Body of pancreas (tissue), 4 donors: ENCODE data around the gene MAEA. TPM values are rescaled to one million over a fixed set of nuclear protein-coding genes. Genes with fewer than 3 reads are reported as not detected.

Experiments
- ATAC-seq: fragments of 150-250 bp; one replicate; pipeline ENCODE4 v1.9.1; 2016
- DNase-seq, 4 donors: peaks; one replicate each; pipeline ENCODE4 v3.0.0-alpha.2; 2019
- H3K27ac ChIP-seq, 4 donors: fragments of 200-600 bp; sonication (generic); 1 replicate in 3 of 4; 2 replicates in 1 of 4; pipeline versions ENCODE4 v1.5.1 to v1.6.1; 2016 to 2019; ENCODE audit warnings: mild to moderate bottlenecking in 1 of 4, mixed read lengths in 1 of 4, moderate library complexity in 1 of 4
- H3K27me3 ChIP-seq, 2 donors: fragments of 200-600 bp; sonication (generic); one replicate each; pipeline ENCODE4 v1.6.0; 2016; ENCODE audit warnings: mild to moderate bottlenecking in 1 of 2
- H3K36me3 ChIP-seq, 2 donors: fragments of 200-600 bp; sonication (generic); replicated peaks in 1 of 2; 2 replicates each; pipeline ENCODE4 v1.5.1; 2016; ENCODE audit warnings: low read depth in 2 of 2; ENCODE audit not compliant: insufficient read depth in 1 of 2
- H3K4me1 ChIP-seq: fragments of 200-600 bp; sonication (generic); one replicate; pipeline ENCODE4 v1.6.0; 2016
- H3K4me3 ChIP-seq, 2 donors: fragments of 200-600 bp; sonication (generic); 1 replicate in 1 of 2; 2 replicates in 1 of 2; pipeline ENCODE4 v1.5.1; 2016 to 2019
- H3K9me3 ChIP-seq, 3 donors: fragments of 200-600 bp; sonication (generic); 1 replicate in 2 of 3; 2 replicates in 1 of 3; pipeline ENCODE4 v1.5.1; 2016
- CTCF ChIP-seq, 7 experiments: fragments of 450-650 bp in 4 of 7; fragments of 200-600 bp in 3 of 7; sonication (generic) in 3 of 7; IDR thresholded peaks; one replicate each; pipeline ENCODE4 v1.5.1; 2016 to 2019; ENCODE audit warnings: antibody characterized with exemption in 7 of 7
- POLR2A ChIP-seq, 3 donors: fragments of 450-650 bp; IDR thresholded peaks; one replicate each; pipeline ENCODE4 v1.6.1; 2016; ENCODE audit warnings: antibody characterized with exemption in 3 of 3, mild to moderate bottlenecking in 2 of 3
- WGBS, 2 donors: methylation state at CpG; one replicate each; pipeline ENCODE4 v1.1.5; 2017; 5-methylcytosine and 5-hydroxymethylcytosine counted together
- intact Hi-C: fragments of 100-400 bp; cut with DNase I; formaldehyde crosslinking; loops from one replicate; pipeline ENCODE4 v1.15.1; 2023
- total RNA-seq, 2 donors: library from RNA; depleted of rRNA; stranded (reverse); fragments of >200 nt; gene quantifications; one replicate each; pipeline ENCODE4 v1.1.0, GENCODE V29; 2016

MAEA gene
- total RNA-seq, 2 donors from 2014 or later: 68.7 to 88.0 TPM

GRCh38 chr4:1373892-1374705 is 84.4 kb downstream of the MAEA start:
- H3K4me3 ChIP-seq: no peak overlapping the region
- no peaks in the 10 kb centered on the region for H3K9me3 ChIP-seq
- DNase-seq: peak in 3 of 4 donors; percentile 2 to 7 (median 4)
- no peak overlapping the region for H3K27ac ChIP-seq
- no peaks in the 10 kb centered on the region for H3K27me3 ChIP-seq
- peaks cover 7% of the 10 kb centered on the region for H3K4me1 ChIP-seq
- peaks cover 0 to 7% of the 10 kb centered on the region in 2 donors for H3K36me3 ChIP-seq
- no peak for ATAC-seq
- intact Hi-C loops: no loop called here
- TF ChIP-seq POLR2A (IDR thresholded peaks at IDR 0.05) (no peak), CTCF (IDR thresholded peaks at IDR 0.05) (no peak)
- 92 to 94% methylated on average over 34 to 40 of the region's 42 CpGs for WGBS, 2 donors

GRCh38 chr4:1374706-1375045 is 85.0 kb downstream of the MAEA start:
- H3K9me3 ChIP-seq: no peaks in the 10 kb centered on the region
- no peak overlapping the region for H3K27ac ChIP-seq
- peaks cover 0 to 7% of the 10 kb centered on the region in 2 donors for H3K36me3 ChIP-seq
- peaks cover 10% of the 10 kb centered on the region for H3K4me1 ChIP-seq
- no peaks in the 10 kb centered on the region for H3K27me3 ChIP-seq
- intact Hi-C loops: no loop called here
- peak in 2 of 4 donors; percentile 4 to 7 for DNase-seq
- ATAC-seq: no peak
- TF ChIP-seq CTCF (IDR thresholded peaks at IDR 0.05): no peak
- TF ChIP-seq POLR2A (IDR thresholded peaks at IDR 0.05): no peak
- WGBS, 2 donors: 93% methylated on average over 14 of the region's 14 CpGs; no CpG with 5 or more reads in 1 of the 2 donors
- no peak overlapping the region for H3K4me3 ChIP-seq

- peak in 3 of 4 donors; percentile 5 to 9 (median 8) for DNase-seq
- WGBS, 2 donors: 89 to 97% methylated on average over 14 to 36 of the region's 36 CpGs
- no peak for ATAC-seq
These were observed 85.5 kb downstream of the MAEA start for GRCh38 chr4:1375051-1375721.

GRCh38 chr4:1375761-1376322 is 86.2 kb downstream of the MAEA start:
- intact Hi-C loops: no loop called here
- DNase-seq: peak in 2 of 4 donors; percentile 4 to 9
- H3K9me3 ChIP-seq: no peaks in the 10 kb centered on the region
- peaks cover 14% of the 10 kb centered on the region for H3K4me1 ChIP-seq
- H3K36me3 ChIP-seq: peaks cover 0 to 7% of the 10 kb centered on the region in 2 donors
- no peaks in the 10 kb centered on the region for H3K27me3 ChIP-seq
- no peak for ATAC-seq
- no peak overlapping the region for H3K4me3 ChIP-seq
- TF ChIP-seq CTCF (IDR thresholded peaks at IDR 0.05): no peak
- no peak for TF ChIP-seq POLR2A (IDR thresholded peaks at IDR 0.05)
- no peak overlapping the region for H3K27ac ChIP-seq
- WGBS, 2 donors: 94 to 98% methylated on average over 6 to 16 of the region's 17 CpGs

More at GRCh38 chr4:1375051-1375721, 85.5 kb downstream of the MAEA start:
- peaks cover 0 to 7% of the 10 kb centered on the region in 2 donors for H3K36me3 ChIP-seq
- no peak overlapping the region for H3K27ac ChIP-seq
- TF ChIP-seq POLR2A (IDR thresholded peaks at IDR 0.05) (no peak), CTCF (IDR thresholded peaks at IDR 0.05) (no peak)
- no peaks in the 10 kb centered on the region for H3K9me3 ChIP-seq
- H3K27me3 ChIP-seq: no peaks in the 10 kb centered on the region
- intact Hi-C loops: no loop called here
- peaks cover 14% of the 10 kb centered on the region for H3K4me1 ChIP-seq
- no peak overlapping the region for H3K4me3 ChIP-seq
